AG04449 (cell line): Measurements from ENCODE around the gene NME9.

Source experiments
- CTCF ChIA-PET: fragments of 350-600 bp; formaldehyde crosslinking; extraction: SDS; loops from one replicate; lab custom pipeline; 2021; ENCODE audit warnings: antibody characterized with exemption; lab: Yijun Ruan, JAX
- POLR2A ChIA-PET: fragments of 400-600, 350-600 bp; formaldehyde crosslinking; extraction: SDS; loops from one replicate; lab custom pipeline; 2020; ENCODE audit warnings: antibody characterized with exemption, inconsistent platforms; lab: Yijun Ruan, JAX
- DNase-seq: peaks from one replicate; pipeline ENCODE4 v3.0.0-alpha.2; 2010; ENCODE audit warnings: low read depth, low spot score
- H3K4me3 ChIP-seq: 2 replicates; pipeline ENCODE4 v1.5.1; 2011; ENCODE audit warnings: low read depth, mild to moderate bottlenecking, control low read depth, low read length
- CTCF ChIP-seq: IDR thresholded peaks from one replicate; pipeline ENCODE4 v1.5.1; 2011; ENCODE audit warnings: mild to moderate bottlenecking, moderate library complexity, low read length, control low read depth, inconsistent platforms; ENCODE audit not compliant: insufficient read depth; ENCODE audit errors: missing control alignments

NME9 gene

GRCh38 chr3:138370321-138370720, 40.7 kb upstream of the NME9 start:
- no peak overlapping the region for H3K4me3 ChIP-seq
- ChIA-PET POLR2A (interaction anchor here (0.9 kb wide), 1 partner anchor 30 kb away, joined by 3 read pairs; no protein-coding TSS in a partner anchor), CTCF (interaction anchor here (0.9 to 1.0 kb wide), 2 partner anchors 8 to 39 kb away, joined by 3 to 4 read pairs; no protein-coding TSS in a partner anchor)
- TF ChIP-seq CTCF: no peak
- no peak for DNase-seq

GRCh38 chr3:138369151-138369900, 39.7 kb upstream of the NME9 start:
- CTCF ChIA-PET: interaction anchor here (0.9 kb wide), 1 partner anchor 9 kb away, joined by 3 read pairs; no protein-coding TSS in a partner anchor

GRCh38 chr3:138367911-138368310, 38.3 kb upstream of the NME9 start:
- TF ChIP-seq CTCF: no peak
- CTCF ChIA-PET: interaction anchor here (1.2 to 1.5 kb wide), 2 partner anchors 49 to 159 kb away, joined by 3 to 5 read pairs; no protein-coding TSS in a partner anchor
- no peak for DNase-seq
- POLR2A ChIA-PET: no interaction called here
- no peak overlapping the region for H3K4me3 ChIP-seq

More at GRCh38 chr3:138369151-138369900, 39.7 kb upstream of the NME9 start:
- TF ChIP-seq CTCF: no peak
- POLR2A ChIA-PET: no interaction called here
- no peak for DNase-seq
- H3K4me3 ChIP-seq: no peak overlapping the region

GRCh38 chr3:138367326-138367850, 37.7 kb upstream of the NME9 start:
- CTCF ChIA-PET: interaction anchor here (1.2 to 1.5 kb wide), 2 partner anchors 50 to 159 kb away, joined by 3 to 5 read pairs; no protein-coding TSS in a partner anchor
- no peak overlapping the region for H3K4me3 ChIP-seq
- no peak for DNase-seq
- POLR2A ChIA-PET: no interaction called here
- TF ChIP-seq CTCF: no peak

GRCh38 chr3:138366006-138366759, 36.5 kb upstream of the NME9 start:
- no peak overlapping the region for H3K4me3 ChIP-seq
- ChIA-PET POLR2A (no interaction called here), CTCF (interaction anchor here (1.4 kb wide), 1 partner anchor 10 kb away, joined by 3 read pairs; no protein-coding TSS in a partner anchor)
- no peak for DNase-seq
- no peak for TF ChIP-seq CTCF

GRCh38 chr3:138365253-138365555, 35.6 kb upstream of the NME9 start:
- no peak overlapping the region for H3K4me3 ChIP-seq
- TF ChIP-seq CTCF: no peak
- no peak for DNase-seq
- CTCF ChIA-PET: no interaction called here
- POLR2A ChIA-PET: no interaction called here
